GM12878 (cell line): Measurements from ENCODE around the gene ERC2. TPM values are rescaled to one million over a fixed set of nuclear protein-coding genes. Genes with fewer than 3 reads are reported as not detected.

ENCODE experiments used
- ATAC-seq: fragments of 200-7000 bp; cut with Tn5 transposase; 3 replicates; pipeline ENCODE4 v1.9.1; 2020; ENCODE audit warnings: mild to moderate bottlenecking, moderate library complexity
- BruUV-seq: library from RNA; stranded (reverse); fragments of 400-500 nt; replicated peaks from 2 replicates; lab custom pipeline; 2021; lab: Mats Ljungman, UMichigan
- CTCF ChIA-PET: fragments of 300-600 bp; sonication (Branson Sonifier 250); formaldehyde crosslinking; extraction: SDS; loops from one replicate; lab custom pipeline; 2021; ENCODE audit warnings: inconsistent platforms; lab: Yijun Ruan, JAX
- POLR2A ChIA-PET: fragments of 350-600 bp; formaldehyde crosslinking; extraction: SDS; loops from one replicate; lab custom pipeline; 2021; ENCODE audit warnings: inconsistent platforms; lab: Charles Lee
- RAD21 ChIA-PET: fragments of 300-600 bp; sonication (Branson Sonifier 250); formaldehyde crosslinking; loops from one replicate; lab custom pipeline; 2023; ENCODE audit warnings: antibody characterized with exemption; ENCODE audit not compliant: unreplicated experiment; lab: Charles Lee
- SMC1A ChIA-PET: fragments of 300-600 bp; sonication (Branson Sonifier 250); formaldehyde crosslinking; loops from one replicate; lab custom pipeline; 2023; ENCODE audit not compliant: unreplicated experiment, uncharacterized antibody; lab: Charles Lee
- DNase-seq: peaks from one replicate; pipeline ENCODE4 v3.0.0-alpha.2; 2011; ENCODE audit warnings: low read depth, low spot score
- FAIRE-seq: peaks from 3 replicates; lab custom pipeline; 2011; peaks lifted over from hg19 to GRCh38; lab: Jason Lieb, UNC
- H2AFZ ChIP-seq: 2 replicates; pipeline ENCODE4 v1.6.0; 2011; ENCODE audit warnings: low read depth, low read length, control low read depth; ENCODE audit not compliant: control insufficient read depth
- H3K27ac ChIP-seq: 2 replicates; pipeline ENCODE4 v1.5.1; 2011; ENCODE audit warnings: control low read depth; ENCODE audit not compliant: control insufficient read depth, insufficient read depth
- H3K27me3 ChIP-seq, 2 experiments: replicated peaks in 1 of 2; 2 replicates each; pipeline versions ENCODE4 v1.6.0 to v1.6.1; 2011; ENCODE audit warnings: low read length in 1 of 2; ENCODE audit not compliant: control insufficient read depth in 2 of 2, insufficient read depth in 2 of 2
- H3K36me3 ChIP-seq, 2 experiments: 2 replicates each; pipeline ENCODE4 v1.5.1; 2011; ENCODE audit warnings: low read length in 1 of 2; ENCODE audit not compliant: control insufficient read depth in 2 of 2, insufficient read depth in 2 of 2
- H3K4me1 ChIP-seq: 2 replicates; pipeline ENCODE4 v1.6.1; 2011; ENCODE audit warnings: mild to moderate bottlenecking, low read length, moderate library complexity, mixed read lengths; ENCODE audit not compliant: control insufficient read depth, insufficient read depth
- H3K4me2 ChIP-seq: 2 replicates; pipeline ENCODE4 v1.6.0; 2011; ENCODE audit warnings: control low read depth; ENCODE audit not compliant: control insufficient read depth, insufficient read depth
- H3K4me3 ChIP-seq: fragments of 200-600 bp; sonication (generic); 2 replicates; pipeline ENCODE4 v1.5.1; 2016
- H3K79me2 ChIP-seq: 2 replicates; pipeline ENCODE4 v1.6.0; 2011; ENCODE audit warnings: low read length; ENCODE audit not compliant: control insufficient read depth, insufficient read depth
- H3K9ac ChIP-seq: 2 replicates; pipeline ENCODE4 v1.8.0; 2011; ENCODE audit warnings: low read length, control low read depth, mixed read lengths; ENCODE audit not compliant: control insufficient read depth, insufficient read depth
- H3K9me3 ChIP-seq: replicated peaks from 3 replicates; pipeline ENCODE4 v1.5.1; 2011; ENCODE audit warnings: mild to moderate bottlenecking, low read length; ENCODE audit not compliant: control insufficient read depth, insufficient read depth
- H4K20me1 ChIP-seq: 2 replicates; pipeline ENCODE4 v1.6.0; 2011; ENCODE audit not compliant: control insufficient read depth, insufficient read depth
- BCL11A ChIP-seq: IDR thresholded peaks from 2 replicates; pipeline ENCODE4 v1.6.1; 2011; ENCODE audit warnings: low read depth, low read length
- BMI1 ChIP-seq: fragments of 450-650 bp; IDR thresholded peaks from 2 replicates; pipeline ENCODE4 v1.6.1; 2016; ENCODE audit warnings: mild to moderate bottlenecking, moderate library complexity, borderline replicate concordance
- CEBPB ChIP-seq, 2 experiments: fragments of 150-350 bp in 1 of 2; IDR thresholded peaks; 2 replicates each; pipeline ENCODE4 v1.6.1; 2012 to 2014; ENCODE audit warnings: low read depth in 2 of 2, low read length in 2 of 2, borderline replicate concordance in 1 of 2, inconsistent platforms in 1 of 2
- FOS ChIP-seq: IDR thresholded peaks from 3 replicates; pipeline ENCODE4 v1.6.1; 2011; ENCODE audit warnings: borderline replicate concordance; ENCODE audit not compliant: insufficient read length; ENCODE audit errors: extremely low read depth
- HCFC1 ChIP-seq: fragments of 150-350 bp; IDR thresholded peaks from 2 replicates; pipeline ENCODE4 v1.6.1; 2014; ENCODE audit warnings: low read length
- IKZF2 ChIP-seq, 2 experiments: fragments of 450-650 bp; IDR thresholded peaks; 2 replicates each; pipeline ENCODE4 v1.6.1; 2017; ENCODE audit warnings: mild to moderate bottlenecking in 2 of 2, moderate library complexity in 2 of 2
- MTA3 ChIP-seq: IDR thresholded peaks from 2 replicates; pipeline ENCODE4 v1.6.1; 2012; ENCODE audit warnings: low read length, inconsistent platforms, borderline replicate concordance
- MYC ChIP-seq: IDR thresholded peaks from 2 replicates; pipeline ENCODE4 v1.6.1; 2011; ENCODE audit warnings: mild to moderate bottlenecking, low read length, moderate library complexity, inconsistent platforms; ENCODE audit not compliant: insufficient read depth, insufficient replicate concordance, insufficient read length, severe bottlenecking
- NFYA ChIP-seq: IDR thresholded peaks from 2 replicates; pipeline ENCODE4 v1.6.1; 2011; ENCODE audit warnings: low read depth, mild to moderate bottlenecking, low read length, improper control_type of control experiment, borderline replicate concordance
- PAX5 ChIP-seq: IDR thresholded peaks from 2 replicates; pipeline ENCODE4 v1.6.1; 2011; ENCODE audit warnings: low read depth, low read length, borderline replicate concordance
- RELA ChIP-seq: fragments of 450-650 bp; IDR thresholded peaks from 2 replicates; pipeline ENCODE4 v1.8.0; 2014; ENCODE audit warnings: borderline replicate concordance; ENCODE audit not compliant: partially characterized antibody
- SREBF1 ChIP-seq: IDR thresholded peaks from 2 replicates; pipeline ENCODE4 v1.6.1; 2012; ENCODE audit warnings: mild to moderate bottlenecking, low read length
- ZNF217 ChIP-seq: fragments of 450-650 bp; IDR thresholded peaks from 2 replicates; pipeline ENCODE4 v1.6.1; 2017; ENCODE audit warnings: antibody characterized with exemption, mild to moderate bottlenecking
- ZSCAN29 ChIP-seq: fragments of 450-650 bp; IDR thresholded peaks from 2 replicates; pipeline ENCODE4 v1.6.1; 2017; ENCODE audit warnings: mild to moderate bottlenecking, moderate library complexity
- WGBS: methylation state at CpG from one replicate; pipeline ENCODE4 v1.1.6; 2016; ENCODE audit warnings: low lambda C conversion rate; ENCODE audit not compliant: insufficient replicate concordance, insufficient coverage; ENCODE audit errors: missing lambda C conversion rate; 5-methylcytosine and 5-hydroxymethylcytosine counted together
- in situ Hi-C: fragments of 300-500 bp; cut with MboI; formaldehyde crosslinking; loops from 9 replicates; pipeline ENCODE4 v1.14.3; 2018; ENCODE audit warnings: mixed read lengths
- intact Hi-C: fragments of 100-400 bp; cut with micrococcal nuclease; formaldehyde crosslinking; loops from one replicate; pipeline ENCODE4 v1.14.2; 2022; ENCODE audit not compliant: unreplicated experiment
- polyA plus RNA-seq, 11 experiments: library from polyadenylated mRNA; depleted of rRNA in 4 of 11; unstranded in 6 of 11; stranded (reverse) in 5 of 11; fragments of >200 nt; fragmentation: Nextera tagmentation in 4 of 11; fragmentation: Illumina TruSeq in 1 of 11; extraction: Ambion mirVana in 4 of 11; extraction: Trizol in 1 of 11; gene quantifications; 1 replicate in 1 of 11; 2 replicates in 10 of 11; pipeline versions ENCODE4 v1.2.1 to v1.2.3, GENCODE V29; 2011 to 2016; ENCODE audit warnings: inconsistent platforms in 2 of 11, missing spikeins in 2 of 11, low read depth in 1 of 11
- total RNA-seq, 4 experiments: library from RNA; depleted of rRNA in 3 of 4; stranded (reverse); fragments of >200 nt in 3 of 4; fragmentation: Illumina TruSeq in 1 of 4; extraction: Trizol in 1 of 4; gene quantifications; 2 replicates each; pipeline versions ENCODE4 v1.2.1 to v1.2.3, GENCODE V29; 2013 to 2021
- TF ChIP-seq, protein P1 (sequence below): IDR thresholded peaks from 2 replicates; pipeline ENCODE4 v1.6.1; 2011; ENCODE audit warnings: mild to moderate bottlenecking, low read depth, low read length, moderate library complexity; ENCODE audit not compliant: insufficient replicate concordance

ERC2 gene
- total and polyA plus RNA-seq, 10 of the 15 experiments (the other 5 are each of a cell fraction or from before 2014, with no cell fraction given), result 0.06 to 1.4 (median 0.12) TPM; not detected in 3

DNA sequence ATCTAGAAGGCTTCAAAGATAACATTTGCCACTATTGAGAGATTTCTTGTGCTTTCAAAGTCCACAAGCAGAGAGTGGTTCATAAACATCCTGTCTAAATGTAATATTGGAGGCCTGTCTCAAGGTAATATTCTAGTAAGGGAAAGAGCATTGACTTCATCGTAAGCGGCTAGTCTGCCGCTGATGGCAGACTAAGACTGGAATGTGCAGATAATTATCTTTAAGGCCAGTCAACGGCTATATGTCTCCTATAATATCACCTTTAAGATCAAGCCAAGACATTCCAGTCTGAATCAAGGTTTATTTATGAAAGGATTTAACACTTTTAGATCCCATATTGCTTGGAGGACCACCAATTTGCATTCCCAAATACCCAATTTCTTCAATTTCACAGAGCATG lies 557.0 kb downstream of the ERC2 start:
- Histone ChIP-seq H3K36me3 (no peaks in the 10 kb centered on the region), H3K27ac (no peak overlapping the region), H3K4me2 (no peak overlapping the region), H4K20me1 (no peaks in the 10 kb centered on the region), H3K9me3 (no peaks in the 10 kb centered on the region), H3K9ac (no peak overlapping the region), H3K4me3 (no peak overlapping the region), H3K4me1 (no peaks in the 10 kb centered on the region), H3K79me2 (no peaks in the 10 kb centered on the region), H2AFZ (no peak overlapping the region), H3K27me3 (no peaks in the 10 kb centered on the region)
- SMC1A ChIA-PET, result no interaction called here
- FAIRE-seq, result no peak
- no TSS peak for BruUV-seq
- CTCF ChIA-PET, result no interaction called here
- WGBS, result 26% methylated on average over 4 of the region's 4 CpGs
- in situ Hi-C loops, result no loop called here
- POLR2A ChIA-PET, result no interaction called here
- no peak for TF ChIP-seq PAX5
- TF ChIP-seq BMI1, result no peak
- no peak for DNase-seq
- intact Hi-C loops, result no loop called here
- no peak for ATAC-seq
- RAD21 ChIA-PET, result no interaction called here

- DNase-seq (no peak), FAIRE-seq (no peak), ATAC-seq (no peak)
- BruUV-seq, result no TSS peak
- TF ChIP-seq HCFC1, result no peak
- no peak for TF ChIP-seq NFYA
- no peak for TF ChIP-seq ZNF217
- no peak for TF ChIP-seq MYC
- TF ChIP-seq MTA3, result no peak
- TF ChIP-seq FOS, result no peak
- TF ChIP-seq RELA, result no peak
- TF ChIP-seq, protein P1, sequence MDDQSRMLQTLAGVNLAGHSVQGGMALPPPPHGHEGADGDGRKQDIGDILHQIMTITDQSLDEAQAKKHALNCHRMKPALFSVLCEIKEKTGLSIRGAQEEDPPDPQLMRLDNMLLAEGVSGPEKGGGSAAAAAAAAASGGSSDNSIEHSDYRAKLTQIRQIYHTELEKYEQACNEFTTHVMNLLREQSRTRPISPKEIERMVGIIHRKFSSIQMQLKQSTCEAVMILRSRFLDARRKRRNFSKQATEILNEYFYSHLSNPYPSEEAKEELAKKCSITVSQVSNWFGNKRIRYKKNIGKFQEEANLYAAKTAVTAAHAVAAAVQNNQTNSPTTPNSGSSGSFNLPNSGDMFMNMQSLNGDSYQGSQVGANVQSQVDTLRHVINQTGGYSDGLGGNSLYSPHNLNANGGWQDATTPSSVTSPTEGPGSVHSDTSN, result no peak
- no peak for TF ChIP-seq CEBPB (IDR thresholded peaks at IDR 0.05; ENCODE audit: borderline replicate concordance in 1 of 2, low read depth in 2 of 2, low read length in 2 of 2)
- no peak for TF ChIP-seq ZSCAN29
- TF ChIP-seq SREBF1, result no peak
- TF ChIP-seq IKZF2 (IDR thresholded peaks at IDR 0.05), result no peak
- TF ChIP-seq BCL11A, result no peak
- Histone ChIP-seq H3K27ac (no peak overlapping the region), H3K4me3 (no peak overlapping the region), H3K4me2 (no peak overlapping the region), H3K9ac (no peak overlapping the region), H3K36me3 (no peaks in the 10 kb centered on the region), H4K20me1 (no peaks in the 10 kb centered on the region), H3K4me1 (no peaks in the 10 kb centered on the region), H3K79me2 (no peaks in the 10 kb centered on the region), H3K27me3 (no peaks in the 10 kb centered on the region), H3K9me3 (no peaks in the 10 kb centered on the region), H2AFZ (no peak overlapping the region)
- ChIA-PET SMC1A (no interaction called here), RAD21 (no interaction called here), CTCF (no interaction called here), POLR2A (no interaction called here)
- intact Hi-C loops (no loop called here), in situ Hi-C loops (no loop called here)
- whole genome bisulfite sequencing, result 5% methylated on average over 1 of the region's 1 CpG
Measured at GRCh38 chr3:55910543-55910942, 557.7 kb downstream of the ERC2 start.
